ENCODE measurements around the gene SERPINB2. TPM values are rescaled to one million over a fixed set of nuclear protein-coding genes. Genes with fewer than 3 reads are reported as not detected.

SERPINB2 gene
- total RNA-seq, 1 experiment from 2014 or later: 0.82 TPM

- TF ChIP-seq CTCF (IDR thresholded peaks at IDR 0.05; ENCODE audit: unreplicated experiment): no peak
- Mint-ChIP-seq H3K9me3 (ENCODE audit: unreplicated experiment) (no peaks in the 10 kb centered on the region), H3K27ac (ENCODE audit: low read depth, unreplicated experiment) (peak overlapping the region; percentile 75), H3K36me3 (ENCODE audit: insufficient read depth, unreplicated experiment) (peaks cover 5% of the 10 kb centered on the region), H3K27me3 (ENCODE audit: insufficient read depth, unreplicated experiment) (no peaks in the 10 kb centered on the region), H3K4me1 (ENCODE audit: insufficient read depth, unreplicated experiment) (peaks cover 34% of the 10 kb centered on the region), H3K4me3 (ENCODE audit: unreplicated experiment) (no peak overlapping the region)
- DNase-seq (ENCODE audit: unreplicated experiment): peak; percentile 89
- intact Hi-C loops (cut with micrococcal nuclease): loop anchor here (2.0 kb wide), 1 partner anchor 54 kb away; no protein-coding TSS in a partner anchor
- ChIA-PET CTCF (interaction anchor here (0.7 to 2.5 kb wide), 2 partner anchors 54 to 82 kb away, joined by 3 to 12 read pairs; no protein-coding TSS in a partner anchor), POLR2A (interaction anchor here (0.7 to 3.5 kb wide), 6 partner anchors 11 to 302 kb away, joined by 3 to 26 read pairs (median 4); no protein-coding TSS in a partner anchor)
- no TSS peak for BruUV-seq (replicated peaks)
Measured at GRCh38 chr18:63882333-63883141, 5.0 kb upstream of the SERPINB2 start.

- TF ChIP-seq CTCF (IDR thresholded peaks at IDR 0.05; ENCODE audit: unreplicated experiment): no peak
- Mint-ChIP-seq H3K36me3 (ENCODE audit: insufficient read depth, unreplicated experiment) (peaks cover 5% of the 10 kb centered on the region), H3K27ac (ENCODE audit: low read depth, unreplicated experiment) (no peak overlapping the region), H3K27me3 (ENCODE audit: insufficient read depth, unreplicated experiment) (no peaks in the 10 kb centered on the region), H3K9me3 (ENCODE audit: unreplicated experiment) (no peaks in the 10 kb centered on the region), H3K4me3 (ENCODE audit: unreplicated experiment) (no peak overlapping the region), H3K4me1 (ENCODE audit: insufficient read depth, unreplicated experiment) (peaks cover 32% of the 10 kb centered on the region)
- POLR2A ChIA-PET: no interaction called here
- intact Hi-C loops (cut with micrococcal nuclease): loop anchor here (2.0 kb wide), 1 partner anchor 53 kb away; no protein-coding TSS in a partner anchor
- no TSS peak for BruUV-seq (replicated peaks)
- DNase-seq (ENCODE audit: unreplicated experiment): peak; percentile 22
- CTCF ChIA-PET: no interaction called here
Measured at GRCh38 chr18:63883617-63884016, 3.9 kb upstream of the SERPINB2 start.

DNA sequence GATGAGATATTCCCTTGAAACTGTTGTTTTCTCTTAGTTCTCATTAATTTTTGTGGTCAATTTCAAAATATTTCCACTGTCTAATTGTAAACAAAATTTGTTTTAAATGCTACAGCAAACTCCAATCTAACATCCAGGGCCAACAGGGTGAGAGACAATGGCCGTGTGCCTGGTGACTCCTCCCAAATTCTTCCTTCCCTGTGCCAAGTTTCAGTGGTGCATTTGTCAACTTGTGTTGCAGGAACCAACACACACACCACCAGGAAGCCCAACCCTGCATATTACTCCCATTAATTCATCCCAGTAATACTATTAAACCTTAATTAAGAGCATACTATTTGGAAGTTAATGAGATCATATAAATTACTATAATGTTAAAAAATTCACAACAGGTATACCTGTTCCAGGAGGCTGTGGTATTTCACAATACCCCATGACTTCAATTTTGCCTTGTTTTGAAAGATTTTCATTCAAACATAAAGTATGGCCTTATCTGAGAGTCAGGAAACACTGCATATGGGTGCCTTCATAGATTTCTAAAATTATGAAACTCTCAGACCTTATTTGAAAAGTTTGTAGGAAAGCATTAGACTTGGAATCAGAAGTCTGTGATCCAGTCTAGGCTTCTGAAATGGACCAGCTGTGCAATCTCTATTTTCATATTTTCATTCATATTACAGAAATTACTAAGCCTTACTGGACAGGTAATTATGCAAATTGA, 1.1 kb downstream of the SERPINB2 start:
- H3K4me1 Mint-ChIP-seq (ENCODE audit: insufficient read depth, unreplicated experiment): peaks cover 6% of the 10 kb centered on the region
- ChIA-PET POLR2A (no interaction called here), CTCF (no interaction called here)
- no peaks in the 10 kb centered on the region for H3K27me3 Mint-ChIP-seq (ENCODE audit: insufficient read depth, unreplicated experiment)
- intact Hi-C loops (cut with micrococcal nuclease): no loop called here
- no peak for TF ChIP-seq CTCF (IDR thresholded peaks at IDR 0.05; ENCODE audit: unreplicated experiment)
- H3K9me3 Mint-ChIP-seq (ENCODE audit: unreplicated experiment): no peaks in the 10 kb centered on the region
- H3K36me3 Mint-ChIP-seq (ENCODE audit: insufficient read depth, unreplicated experiment): peaks cover 5% of the 10 kb centered on the region
- H3K27ac Mint-ChIP-seq (ENCODE audit: low read depth, unreplicated experiment): peak overlapping the region; percentile 19
- no peak overlapping the region for H3K4me3 Mint-ChIP-seq (ENCODE audit: unreplicated experiment)
- BruUV-seq (replicated peaks): no TSS peak
- peak; percentile 56 for DNase-seq (ENCODE audit: unreplicated experiment)

DNA sequence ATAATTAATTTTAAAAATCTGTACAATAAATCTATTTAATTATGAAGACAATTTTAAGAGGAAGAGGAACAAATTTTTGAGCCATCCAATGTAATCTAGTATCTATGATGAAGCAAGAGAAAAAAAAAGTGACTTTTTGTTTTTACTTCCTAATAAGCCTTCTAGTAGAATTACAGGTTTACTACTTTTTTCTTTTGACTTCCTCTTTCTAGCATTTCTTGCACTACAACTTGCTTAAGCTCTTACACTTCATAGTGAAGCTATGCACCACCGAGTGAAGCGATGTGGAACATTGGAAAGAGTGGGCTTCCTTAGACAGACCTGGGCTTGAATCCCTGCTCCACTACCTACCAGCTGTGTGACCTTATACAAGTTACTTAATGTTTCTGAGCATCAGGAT, 2.1 kb downstream of the SERPINB2 start:
- Mint-ChIP-seq H3K36me3 (ENCODE audit: insufficient read depth, unreplicated experiment) (peaks cover 5% of the 10 kb centered on the region), H3K4me3 (ENCODE audit: unreplicated experiment) (no peak overlapping the region), H3K27me3 (ENCODE audit: insufficient read depth, unreplicated experiment) (no peaks in the 10 kb centered on the region), H3K9me3 (ENCODE audit: unreplicated experiment) (no peaks in the 10 kb centered on the region), H3K4me1 (ENCODE audit: insufficient read depth, unreplicated experiment) (peaks cover 6% of the 10 kb centered on the region), H3K27ac (ENCODE audit: low read depth, unreplicated experiment) (no peak overlapping the region)
- TF ChIP-seq CTCF (IDR thresholded peaks at IDR 0.05; ENCODE audit: unreplicated experiment): no peak
- no peak for DNase-seq (ENCODE audit: unreplicated experiment)
- POLR2A ChIA-PET: no interaction called here
- CTCF ChIA-PET: interaction anchor here (0.5 to 0.7 kb wide), 2 partner anchors 47 to 1925 kb away, joined by 3 to 4 read pairs; no protein-coding TSS in a partner anchor
- no TSS peak for BruUV-seq (replicated peaks)
- intact Hi-C loops (cut with micrococcal nuclease): no loop called here

Measured in MCF 10A (cell line).